Measurements from ENCODE around the gene SPATA24.
"Not testable (repeated sequence)": the region's sequence is repeated elsewhere in the genome, so short reads cannot be mapped to it uniquely, and the experiment has no call there.

SPATA24 gene

DNA sequence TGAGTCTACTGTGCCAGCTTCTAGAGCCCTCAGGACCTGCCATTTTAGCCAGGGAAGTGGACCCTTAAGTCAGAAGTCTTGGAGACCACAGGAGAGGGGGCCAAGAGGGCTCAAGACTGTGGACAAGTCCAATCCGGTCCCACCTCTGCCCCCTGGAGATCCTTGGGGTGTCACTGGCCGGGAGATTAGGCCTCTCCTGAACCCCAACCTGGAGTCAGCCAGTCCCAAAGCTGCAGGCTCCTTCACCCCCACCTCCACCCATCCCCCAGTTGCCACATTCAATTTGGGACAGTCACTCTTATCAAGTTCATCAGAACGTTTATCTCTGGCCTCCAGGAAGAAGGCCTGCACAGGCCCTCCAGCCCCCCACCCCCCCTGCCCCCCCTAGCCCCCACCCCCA is 21.1 kb downstream of the SPATA24 start:
- no peak for DNase-seq (ENCODE audit: low read depth)

DNA sequence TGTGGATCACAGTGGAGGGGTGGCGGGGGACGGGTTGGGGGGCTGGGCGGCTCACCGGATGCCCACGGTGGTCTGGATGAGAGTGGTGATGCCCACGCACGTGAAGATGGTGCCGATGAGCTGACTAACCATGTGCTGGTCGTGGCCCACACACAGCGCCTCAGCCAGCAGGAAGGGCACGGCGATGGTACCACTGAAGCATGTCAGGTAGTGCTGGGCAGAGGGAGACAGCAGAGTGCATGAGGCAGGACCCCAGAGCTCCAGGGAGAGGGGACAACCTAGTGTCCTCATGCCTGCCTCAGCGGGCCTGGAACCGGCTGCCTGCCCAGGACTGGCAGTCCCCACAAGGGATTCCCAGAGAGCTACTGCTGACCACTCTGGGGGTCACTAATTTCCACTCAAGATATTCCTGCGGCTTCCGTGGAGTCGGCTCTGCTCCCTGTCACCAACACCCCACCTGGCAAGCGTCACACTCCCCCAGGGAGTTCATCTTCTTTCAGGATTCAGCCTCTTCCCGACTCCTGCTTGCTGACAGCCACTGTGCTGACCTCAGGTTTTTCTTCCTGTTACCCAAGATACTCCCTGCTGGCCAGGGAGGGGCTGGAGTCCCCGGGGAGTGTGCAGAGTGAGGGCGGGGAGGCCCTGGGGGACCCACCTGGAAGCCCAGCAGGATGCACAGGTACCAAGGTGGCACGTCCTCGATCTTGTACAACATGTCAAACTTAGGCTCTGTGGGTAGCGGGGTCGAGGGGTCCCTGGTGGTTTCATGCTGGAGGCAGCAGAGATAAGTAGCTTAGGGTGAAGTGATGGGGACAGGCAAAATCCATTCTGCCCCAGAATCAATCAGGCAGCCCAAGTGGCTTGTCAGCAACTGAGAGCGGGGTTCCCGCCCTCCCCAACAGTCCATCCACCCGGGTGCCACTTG is 21.8 kb downstream of the SPATA24 start:
- no peak for DNase-seq (ENCODE audit: low read depth)

DNA sequence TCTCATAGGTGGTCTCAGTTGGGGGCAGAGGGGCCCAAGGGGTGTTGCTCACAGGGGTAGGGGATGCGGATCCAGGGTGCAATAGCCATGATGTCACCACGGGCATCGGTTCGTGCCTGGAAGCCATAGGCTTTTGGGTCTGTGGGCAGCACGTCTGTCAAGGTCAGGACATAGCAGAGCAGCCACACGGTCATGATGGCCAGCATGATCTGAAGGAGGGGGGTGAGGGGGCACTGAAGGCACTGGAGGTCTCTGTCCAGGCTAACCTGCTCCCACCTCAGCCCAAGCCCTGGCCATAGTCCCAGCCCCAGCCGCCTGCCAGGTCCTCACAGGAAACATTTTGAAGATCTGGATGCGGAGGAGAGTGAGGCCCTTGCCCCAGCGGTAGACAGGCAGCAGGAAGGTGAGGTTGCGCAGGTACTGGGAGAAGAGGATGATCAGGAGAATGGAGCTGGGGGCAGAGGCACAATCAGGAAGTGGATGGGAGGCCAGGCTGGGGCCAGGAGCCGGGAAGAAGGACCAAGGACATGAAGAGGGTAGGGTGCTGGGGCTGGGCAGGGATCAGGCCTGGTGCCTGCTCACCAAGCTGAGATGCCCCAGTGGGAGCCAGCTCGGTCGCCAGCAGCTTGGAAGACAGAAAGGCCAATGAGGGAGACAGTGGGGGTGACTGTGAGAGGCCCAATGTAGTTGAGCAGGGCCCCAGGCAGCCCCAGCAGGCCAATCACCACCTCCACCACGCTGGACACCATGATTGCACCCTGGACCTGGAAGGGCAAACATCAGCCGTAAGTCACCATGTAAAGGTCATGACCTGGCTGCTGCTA is 24.1 kb downstream of the SPATA24 start:
- no peak for DNase-seq (ENCODE audit: low read depth)

DNA sequence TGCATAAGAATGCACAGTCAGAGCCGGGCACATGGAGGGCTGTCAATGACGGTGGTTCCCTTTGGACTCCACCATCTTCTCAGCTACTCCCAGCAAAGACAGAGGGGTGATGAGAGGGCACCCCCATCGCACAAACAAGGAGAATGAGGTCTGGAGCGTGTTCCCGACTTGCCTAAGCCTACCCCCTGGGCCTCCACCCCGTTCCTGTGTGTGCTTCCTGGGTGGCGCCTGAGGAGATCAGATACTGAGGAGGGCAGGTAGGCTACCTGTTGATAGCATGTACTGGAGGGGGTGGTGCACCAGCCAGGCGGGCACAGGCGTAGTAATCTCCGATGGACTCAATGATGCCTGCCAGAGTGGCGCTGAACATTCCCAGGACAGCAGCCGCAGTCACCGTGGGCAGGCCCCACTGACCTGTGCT is 24.9 kb downstream of the SPATA24 start:
- no peak for DNase-seq (ENCODE audit: low read depth)

DNA sequence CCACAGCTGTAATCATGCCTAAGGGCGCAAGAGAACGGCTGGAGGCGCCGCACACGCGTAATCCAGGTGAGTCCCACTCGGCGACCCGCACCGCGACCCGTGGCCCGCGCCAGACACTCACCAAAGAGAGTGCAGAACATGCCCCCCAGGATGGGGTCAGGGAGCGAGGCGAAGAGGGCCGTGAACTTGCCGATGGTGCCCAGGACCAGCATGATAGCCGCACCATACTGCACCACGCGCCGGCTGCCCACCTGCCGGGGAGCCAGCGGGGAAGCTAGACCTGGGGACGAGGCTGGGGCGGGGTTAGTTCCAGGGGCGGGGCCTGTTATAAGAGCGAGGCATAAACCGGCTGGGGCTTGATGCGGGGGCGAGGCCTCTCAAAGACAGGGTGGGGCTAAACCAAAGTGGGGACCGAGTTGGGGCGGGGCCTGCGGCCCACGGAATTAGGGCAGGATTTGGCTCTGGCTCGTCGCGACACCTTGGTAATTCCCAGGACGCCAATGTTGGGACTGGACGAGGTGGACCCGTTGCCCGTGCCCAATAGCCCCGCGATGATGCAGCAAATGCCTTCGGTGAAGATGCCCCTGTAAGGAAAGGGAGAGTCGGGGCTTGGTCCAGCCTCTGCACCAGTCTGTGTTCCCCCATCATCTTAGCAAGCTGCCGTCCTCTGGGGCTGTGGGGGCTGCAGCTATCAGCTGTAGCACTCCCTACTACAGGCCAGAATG is 25.6 kb downstream of the SPATA24 start:
- DNase-seq (ENCODE audit: low read depth): no peak

DNA sequence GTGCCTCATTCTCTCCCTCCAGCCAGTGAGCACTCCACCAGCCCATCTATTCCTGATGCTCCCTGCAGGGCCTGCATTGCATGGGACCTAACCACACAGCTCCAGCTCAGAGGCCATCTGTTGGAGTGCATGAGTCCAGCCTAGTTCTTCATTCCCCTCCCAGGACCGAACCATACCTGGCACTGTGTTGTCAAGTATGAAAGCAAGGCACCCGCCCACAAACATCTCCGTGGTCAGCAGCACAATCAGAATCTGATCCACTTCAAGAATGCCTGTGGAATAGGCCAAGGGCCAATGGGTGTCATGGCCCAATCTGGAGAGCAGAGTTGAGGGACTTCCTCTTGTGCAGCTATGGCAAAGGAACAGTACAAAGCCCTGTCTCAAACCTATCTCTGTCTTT is 26.7 kb downstream of the SPATA24 start:
- DNase-seq (ENCODE audit: low read depth): no peak

DNA sequence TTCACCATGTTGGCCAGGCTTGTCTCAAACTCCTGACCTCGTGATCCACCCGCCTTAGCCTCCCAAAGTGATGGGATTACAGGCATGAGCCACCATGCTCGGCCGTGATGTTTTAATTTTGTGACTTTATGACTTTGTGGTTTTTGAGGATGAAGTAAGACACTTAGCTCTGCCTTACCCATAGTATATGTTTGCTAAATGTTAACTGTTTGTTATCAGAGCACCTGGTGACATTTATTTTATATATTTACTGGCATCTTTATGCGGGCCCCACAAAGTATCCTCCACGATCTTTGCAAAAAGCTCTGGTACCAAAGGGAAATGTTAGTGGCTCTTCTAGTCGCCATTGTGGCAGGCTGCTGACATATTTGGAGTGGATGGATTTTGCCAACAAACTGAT is 27.5 kb downstream of the SPATA24 start:
- no peak for DNase-seq (ENCODE audit: low read depth)

DNA sequence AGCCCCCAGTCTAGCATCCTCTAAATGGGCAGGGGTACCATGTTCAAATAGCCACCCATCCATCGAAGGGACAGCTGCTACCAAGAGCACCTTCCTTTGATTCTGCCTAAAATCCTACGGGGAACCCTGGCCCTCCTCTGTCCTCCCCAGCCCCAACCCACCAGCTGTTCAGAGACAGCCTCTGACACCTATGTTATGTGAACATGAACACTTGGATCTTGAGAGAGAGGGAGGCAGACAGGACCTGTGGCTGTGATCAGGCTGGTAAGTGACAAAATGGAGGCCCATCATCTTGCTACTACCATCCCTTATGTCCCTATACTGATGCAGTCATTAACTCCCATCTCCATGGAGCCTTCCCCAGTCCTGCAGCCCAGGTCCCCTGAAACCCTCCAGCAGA is 29.0 kb downstream of the SPATA24 start:
- DNase-seq (ENCODE audit: low read depth): no peak

DNA sequence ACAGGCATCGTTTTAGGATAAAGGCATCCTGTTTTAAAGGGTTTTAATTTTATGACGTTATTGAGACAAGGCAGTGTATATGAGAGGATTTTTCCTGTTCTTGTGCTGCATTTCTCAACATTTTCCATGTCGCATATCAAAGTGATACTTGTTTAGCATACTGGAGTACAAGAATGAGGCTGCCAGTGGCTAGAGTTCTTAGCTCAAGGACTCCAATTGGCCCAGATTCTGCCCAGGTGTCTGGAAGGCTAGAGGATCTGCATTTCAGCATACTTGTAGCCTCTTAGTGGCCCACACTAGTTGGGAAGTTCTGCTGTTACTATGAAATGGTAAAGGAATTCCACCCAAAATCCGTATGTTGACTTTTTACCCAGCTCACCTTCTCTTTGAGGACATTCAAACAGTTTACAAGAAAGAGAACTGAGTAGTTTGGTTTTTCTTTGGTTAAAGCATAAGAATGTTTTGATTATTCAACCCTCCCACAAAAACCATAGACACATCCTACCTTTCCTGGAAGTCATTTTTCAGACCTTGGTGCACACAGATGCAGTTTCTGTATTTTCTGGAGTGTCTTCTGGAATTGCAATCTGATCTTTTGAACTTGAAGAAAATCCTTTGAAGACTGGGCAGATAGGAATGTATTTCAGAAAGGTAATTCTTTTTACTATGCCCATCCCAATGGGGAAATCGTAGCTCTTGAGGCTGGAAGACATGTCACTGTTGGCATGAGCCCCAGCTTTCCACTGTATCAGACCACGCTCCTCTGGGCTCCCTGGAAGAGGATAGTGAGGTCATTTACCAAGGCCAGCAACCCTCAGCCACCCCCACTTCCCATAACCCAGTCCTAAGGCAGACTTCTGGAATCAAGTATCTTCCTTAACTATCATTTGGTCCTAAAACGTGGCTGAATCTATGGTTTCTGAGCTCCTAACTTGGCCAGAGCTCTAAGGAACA is 32.1 kb downstream of the SPATA24 start:
- no peak for DNase-seq (ENCODE audit: low read depth)

DNA sequence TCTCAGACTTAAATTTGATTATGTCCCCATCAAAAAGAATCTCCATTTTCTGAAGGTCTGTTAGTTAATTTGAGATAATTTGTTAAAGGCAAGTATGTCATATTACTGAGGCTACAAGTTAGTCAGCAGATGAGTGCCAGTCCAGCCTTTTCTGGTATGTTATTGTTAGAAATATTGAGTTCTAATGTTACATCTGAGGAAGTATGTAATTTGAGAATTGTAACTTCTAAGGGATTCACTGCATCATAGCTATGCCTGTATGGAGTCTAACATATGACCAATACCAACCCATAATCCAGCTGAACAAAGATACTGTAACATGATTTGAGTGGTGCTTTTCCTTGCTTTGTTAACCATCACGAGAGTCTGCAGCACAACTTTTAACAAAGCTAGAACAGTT is 34.7 kb downstream of the SPATA24 start:
- DNase-seq (ENCODE audit: low read depth): no peak

DNA sequence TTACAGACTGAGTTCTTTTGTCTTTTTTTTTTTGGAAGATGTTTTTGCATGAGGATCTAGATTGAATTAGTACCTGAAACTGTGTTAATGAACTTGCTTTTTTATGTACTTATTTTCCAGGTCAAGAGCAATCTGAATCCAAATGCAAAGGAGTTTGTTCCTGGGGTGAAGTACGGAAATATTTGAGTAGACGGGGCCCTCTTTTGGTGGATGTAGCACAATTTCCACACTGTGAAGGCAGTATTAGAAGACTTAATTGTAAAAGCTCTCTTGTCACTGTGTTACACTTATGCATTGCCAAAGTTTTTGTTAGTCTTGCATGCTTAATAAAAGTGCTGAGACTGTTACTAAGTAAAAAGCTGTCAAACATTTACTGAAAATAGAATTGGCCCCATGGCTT is 35.3 kb downstream of the SPATA24 start:
- no peak for DNase-seq (ENCODE audit: low read depth)

DNA sequence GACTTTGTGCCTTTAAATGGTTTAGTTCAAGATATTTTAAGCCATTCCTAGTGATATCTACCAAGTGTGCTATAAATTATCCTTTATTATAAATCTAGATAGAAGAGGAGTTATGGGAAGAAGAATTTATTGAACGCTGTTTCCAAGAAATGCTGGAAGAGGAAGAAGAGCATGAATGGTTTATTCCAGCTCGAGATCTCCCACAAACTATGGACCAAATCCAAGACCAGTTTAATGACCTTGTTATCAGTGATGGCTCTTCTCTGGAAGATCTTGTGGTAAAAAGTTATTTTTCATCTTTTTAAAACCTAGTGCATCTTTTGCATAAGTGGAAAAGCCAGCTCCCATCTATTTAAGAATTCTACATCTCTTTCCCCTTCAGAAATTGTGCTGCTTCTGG is 39.4 kb downstream of the SPATA24 start:
- DNase-seq (ENCODE audit: low read depth): no peak

DNA sequence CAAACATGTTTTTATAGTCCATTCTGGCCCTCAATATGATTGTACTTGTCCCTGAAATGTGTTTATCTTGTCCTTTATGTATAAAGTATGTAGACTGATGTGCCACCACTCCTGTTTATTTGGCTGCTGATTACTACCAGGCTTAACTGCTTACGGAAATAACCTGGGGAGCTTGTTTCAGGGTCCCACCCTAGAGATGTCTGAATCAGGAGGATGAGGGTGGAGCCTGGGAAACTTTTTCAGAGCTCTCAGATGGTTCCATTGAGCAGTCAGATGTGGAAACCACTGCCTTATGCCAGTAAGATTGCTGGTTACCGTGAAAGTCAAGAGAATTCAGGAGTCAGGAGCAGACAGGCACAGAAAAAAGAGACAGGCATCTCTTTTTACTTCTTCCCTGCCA is 40.0 kb downstream of the SPATA24 start:
- no peak for DNase-seq (ENCODE audit: low read depth)

DNA sequence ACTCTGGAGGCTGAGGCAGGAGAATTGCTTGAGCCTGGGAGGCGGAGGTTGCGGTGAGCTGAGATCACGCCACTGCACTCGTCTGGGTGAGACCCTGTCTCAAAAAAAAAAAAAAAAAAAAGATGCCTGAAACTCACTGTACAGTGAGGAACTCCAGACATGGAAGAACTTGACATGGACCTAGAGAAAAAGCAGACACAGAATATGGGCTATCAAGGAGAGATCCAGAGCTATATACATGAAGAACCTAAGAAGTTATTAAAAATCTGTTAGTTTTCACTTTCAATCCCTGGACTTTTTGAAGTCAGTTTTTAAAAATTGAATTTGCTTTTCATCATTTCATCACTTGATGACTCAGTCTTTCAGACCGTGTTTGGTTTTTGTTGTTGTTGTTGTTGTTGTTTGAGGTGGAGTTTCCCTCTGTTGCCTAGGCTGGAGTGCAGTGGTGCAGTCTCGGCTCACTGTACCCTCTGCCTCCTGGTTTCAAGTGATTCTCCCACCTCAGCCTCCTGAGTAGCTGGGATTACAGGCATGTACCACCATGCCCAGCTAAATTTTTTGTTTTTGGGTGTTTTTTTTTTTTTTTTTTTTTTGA is 42.0 kb downstream of the SPATA24 start:
- no peak for DNase-seq (ENCODE audit: low read depth)

DNA sequence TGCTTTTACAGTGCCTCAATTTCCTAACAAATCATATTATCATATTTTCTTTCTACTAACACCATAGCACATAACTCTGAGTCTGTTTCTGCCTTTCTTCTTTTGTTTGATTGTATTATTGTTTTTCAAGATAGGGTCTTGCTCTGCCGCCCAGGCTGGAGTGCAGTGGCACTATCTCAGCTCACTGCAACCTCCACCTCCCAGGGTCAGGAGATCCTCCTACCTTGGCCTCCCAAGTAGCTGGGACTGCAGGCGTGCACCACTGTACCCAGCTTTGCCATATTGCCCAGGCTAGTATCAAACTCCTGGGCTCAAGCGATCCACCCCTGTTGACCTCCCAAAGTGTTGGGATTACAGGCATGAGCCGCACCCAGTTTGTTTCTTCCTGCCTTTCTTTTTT is 43.5 kb downstream of the SPATA24 start:
- DNase-seq (ENCODE audit: low read depth): no peak

DNA sequence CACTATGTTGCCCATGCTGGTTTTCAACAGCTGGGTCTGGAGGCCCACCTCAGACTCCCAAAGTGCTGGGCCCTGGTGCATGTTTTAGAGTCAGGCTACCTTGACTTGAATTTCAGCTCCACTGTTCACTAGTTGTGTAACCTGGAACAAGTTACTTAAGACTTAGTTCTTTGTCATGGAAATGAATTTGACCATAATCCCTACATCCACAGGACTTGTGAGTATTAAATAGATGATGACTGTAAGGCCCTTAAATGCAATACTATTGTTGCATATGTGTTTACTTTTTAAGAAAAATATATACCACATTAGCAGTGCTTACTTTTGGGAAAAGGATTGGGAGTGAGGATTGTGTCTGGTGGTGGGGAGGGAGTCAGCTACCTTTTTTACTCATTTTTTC is 45.8 kb downstream of the SPATA24 start:
- no peak for DNase-seq (ENCODE audit: low read depth)

DNA sequence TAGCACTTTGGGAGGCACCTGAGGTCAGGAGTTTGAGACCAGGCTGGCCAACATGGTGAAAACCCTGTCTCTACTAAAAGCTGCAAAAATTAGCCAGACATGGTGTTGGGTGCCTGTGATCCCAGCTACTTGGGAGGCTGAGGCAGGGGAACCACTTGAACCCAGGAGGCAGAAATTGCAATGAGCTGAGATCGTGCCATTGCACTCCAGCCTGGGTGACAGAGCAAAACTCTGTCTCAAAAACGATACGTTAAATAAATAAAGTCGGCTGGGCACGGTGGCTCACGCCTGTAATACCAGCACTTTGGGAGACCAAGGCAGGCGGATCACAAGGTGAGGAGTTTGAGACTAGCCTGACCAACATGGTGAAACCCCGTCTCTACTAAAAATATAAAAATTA is 48.0 kb downstream of the SPATA24 start:
- not testable (repeated sequence) for DNase-seq (ENCODE audit: low read depth)

DNA sequence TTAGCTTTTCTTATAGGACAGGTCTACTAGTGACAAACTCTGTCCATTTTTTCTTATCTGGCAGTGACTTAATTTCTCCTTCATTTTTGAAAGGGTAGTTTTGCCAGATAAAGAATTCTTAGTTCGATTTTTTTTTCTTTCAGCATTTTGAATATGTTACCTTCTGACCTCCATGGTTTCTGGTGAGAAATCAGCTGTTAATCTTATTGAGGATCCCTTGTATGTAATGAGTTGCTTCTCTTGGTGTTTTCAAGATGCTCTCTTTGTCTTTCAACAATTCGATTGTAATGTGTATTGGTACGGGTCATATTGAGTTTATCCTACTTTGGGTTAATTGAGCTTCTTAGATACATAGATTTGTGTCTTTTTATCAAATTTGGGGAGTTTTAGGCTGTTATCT is 49.7 kb downstream of the SPATA24 start:
- no peak for DNase-seq (ENCODE audit: low read depth)

DNA sequence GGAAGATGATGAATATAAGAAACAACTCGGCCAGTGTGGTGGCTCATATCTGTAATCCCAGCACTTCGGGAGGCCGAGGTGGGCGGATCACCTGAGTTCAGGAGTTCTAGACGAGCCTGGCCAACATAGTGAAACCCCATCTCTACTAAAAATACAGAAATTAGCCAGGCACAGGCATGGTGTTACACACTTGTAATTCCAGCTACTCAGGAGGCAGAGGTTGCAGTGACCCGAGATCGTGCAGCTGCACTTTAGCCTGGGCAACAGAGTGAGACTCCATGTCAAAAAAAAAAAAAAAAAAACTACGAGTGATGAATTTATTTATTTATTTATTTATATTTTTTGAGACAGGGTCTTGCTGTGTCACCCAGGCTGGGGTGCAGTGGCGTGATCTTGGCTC is 56.0 kb downstream of the SPATA24 start:
- DNase-seq (ENCODE audit: low read depth): not testable (repeated sequence)
